GM21576 (cell line): Measurements from ENCODE around the gene CRYBA1.
"Not testable (repeated sequence)": the region's sequence is repeated elsewhere in the genome, so short reads cannot be mapped to it uniquely, and the experiment has no call there.

ENCODE experiments used
- ATAC-seq: cut with Tn5 transposase; IDR thresholded peaks from one replicate; pipeline ENCODE4 v1.9.1; 2021; ENCODE audit warnings: mild to moderate bottlenecking, moderate library complexity; ENCODE audit not compliant: unreplicated experiment

CRYBA1 gene

GRCh38 chr17:29237476-29238132 lies 9.1 kb upstream of the CRYBA1 start:
- ATAC-seq = no peak

- no peak for ATAC-seq
These were observed 8.4 kb upstream of the CRYBA1 start for GRCh38 chr17:29238133-29238850.

GRCh38 chr17:29240477-29240876 lies 6.2 kb upstream of the CRYBA1 start:
- ATAC-seq = no peak

- ATAC-seq = no peak
These were observed 5.4 kb upstream of the CRYBA1 start for GRCh38 chr17:29240968-29241963.

GRCh38 chr17:29242051-29242450 lies 4.6 kb upstream of the CRYBA1 start:
- no peak for ATAC-seq

GRCh38 chr17:29242790-29243189 lies 3.9 kb upstream of the CRYBA1 start:
- no peak for ATAC-seq

- no peak for ATAC-seq
These were observed 2.9 kb upstream of the CRYBA1 start for GRCh38 chr17:29243792-29244191.

- no peak for ATAC-seq
These were observed 1.3 kb upstream of the CRYBA1 start for GRCh38 chr17:29245401-29245800.

GRCh38 chr17:29247219-29247618 lies 560 bp downstream of the CRYBA1 start:
- ATAC-seq = no peak

- ATAC-seq = no peak
These were observed 2.2 kb downstream of the CRYBA1 start for GRCh38 chr17:29248845-29249244.

GRCh38 chr17:29250666-29251065 lies 4.0 kb downstream of the CRYBA1 start:
- no peak for ATAC-seq

- no peak for ATAC-seq
These were observed 4.5 kb downstream of the CRYBA1 start for GRCh38 chr17:29251184-29251583.

- no peak for ATAC-seq
These were observed 5.6 kb downstream of the CRYBA1 start for GRCh38 chr17:29252101-29252791.

GRCh38 chr17:29253037-29253436 lies 6.4 kb downstream of the CRYBA1 start:
- no peak for ATAC-seq

GRCh38 chr17:29255926-29256522 lies 9.4 kb downstream of the CRYBA1 start:
- ATAC-seq = no peak

- no peak for ATAC-seq
These were observed 10.2 kb downstream of the CRYBA1 start for GRCh38 chr17:29256735-29257466.

GRCh38 chr17:29257756-29258155 lies 11.1 kb downstream of the CRYBA1 start:
- ATAC-seq = no peak

- no peak for ATAC-seq
These were observed 17.3 kb downstream of the CRYBA1 start for GRCh38 chr17:29263916-29264315.

- not testable (repeated sequence) for ATAC-seq
These were observed 25.3 kb downstream of the CRYBA1 start for GRCh38 chr17:29271980-29272379.

- ATAC-seq = no peak
These were observed 27.3 kb downstream of the CRYBA1 start for GRCh38 chr17:29273924-29274323.
